T-cell (primary cell): ENCODE measurements around the gene SCAMP1. TPM values are rescaled to one million over a fixed set of nuclear protein-coding genes. Genes with fewer than 3 reads are reported as not detected.

ENCODE experiments used
- ATAC-seq, 4 experiments: fragments of 200-7000 bp in 3 of 4; fragments of 150-1000 bp in 1 of 4; cut with Tn5 transposase; replicated peaks in 1 of 4; 1 replicate in 3 of 4; 2 replicates in 1 of 4; pipeline ENCODE4 v1.10.0; 2021; ENCODE audit warnings: moderate library complexity in 3 of 4, mild to moderate bottlenecking in 2 of 4, moderate number of reproducible peaks in 1 of 4
- CTCF ChIA-PET, 2 donors: fragments of 300-600 bp; sonication (Branson Sonifier 250); formaldehyde crosslinking; loops; one replicate each; lab custom pipeline; 2022; ENCODE audit warnings: antibody characterized with exemption in 2 of 2; lab: Charles Lee
- POLR2A ChIA-PET, 2 donors: fragments of 300-600 bp; sonication (Branson Sonifier 250); formaldehyde crosslinking; loops; one replicate each; lab custom pipeline; 2022; ENCODE audit warnings: antibody characterized with exemption in 2 of 2; lab: Charles Lee
- DNase-seq, 35 experiments: peaks; one replicate each; pipeline versions ENCODE4 v3.0.0 to v3.0.0-alpha.2; 2013 to 2023
- H3K27ac ChIP-seq: one replicate; pipeline ENCODE4 v1.5.1; 2013; ENCODE audit warnings: low read length
- H3K27me3 ChIP-seq, 2 experiments: replicated peaks in 1 of 2; 1 replicate in 1 of 2; 2 replicates in 1 of 2; pipeline versions ENCODE4 v1.6.1 to v1.7.0; 2013; ENCODE audit warnings: low read length in 1 of 2, mixed read lengths in 1 of 2; ENCODE audit not compliant: control insufficient read depth in 2 of 2, insufficient read depth in 2 of 2; ENCODE audit errors: extremely low read depth in 1 of 2
- H3K36me3 ChIP-seq, 2 donors: 1 replicate in 1 of 2; 2 replicates in 1 of 2; pipeline versions ENCODE4 v1.6.1 to v1.7.0; 2013; ENCODE audit warnings: low read length in 1 of 2; ENCODE audit not compliant: control insufficient read depth in 2 of 2, insufficient read depth in 1 of 2; ENCODE audit errors: extremely low read depth in 1 of 2
- H3K4me1 ChIP-seq, 2 experiments: 1 replicate in 1 of 2; 2 replicates in 1 of 2; pipeline versions ENCODE4 v1.6.1 to v1.7.0; 2013; ENCODE audit warnings: low read length in 2 of 2, mixed read lengths in 1 of 2; ENCODE audit not compliant: insufficient read depth in 2 of 2, control insufficient read depth in 1 of 2; ENCODE audit errors: extremely low read depth in 1 of 2
- H3K4me3 ChIP-seq, 2 donors: 1 replicate in 1 of 2; 2 replicates in 1 of 2; pipeline versions ENCODE4 v1.5.1 to v1.7.0; 2013; ENCODE audit warnings: mild to moderate bottlenecking in 2 of 2, low read length in 1 of 2, moderate library complexity in 1 of 2; ENCODE audit not compliant: control insufficient read depth in 1 of 2; ENCODE audit errors: extremely low read depth in 1 of 2
- H3K9me3 ChIP-seq: 2 replicates; pipeline ENCODE4 v1.7.0; 2013
- H3K27ac Mint-ChIP-seq, 2 donors: one replicate each; pipeline ENCODE4 v1.8.0; 2020 to 2021; ENCODE audit warnings: mild to moderate bottlenecking in 2 of 2, mixed read lengths in 2 of 2
- H3K27me3 Mint-ChIP-seq, 2 donors: one replicate each; pipeline ENCODE4 v1.8.0; 2021 to 2022; ENCODE audit warnings: mixed read lengths in 2 of 2
- H3K36me3 Mint-ChIP-seq: one replicate; pipeline ENCODE4 v1.8.0; 2021; ENCODE audit warnings: mixed read lengths
- H3K4me1 Mint-ChIP-seq, 3 donors: one replicate each; pipeline ENCODE4 v1.8.0; 2020 to 2022; ENCODE audit warnings: mixed read lengths in 3 of 3, mild to moderate bottlenecking in 1 of 3
- H3K4me3 Mint-ChIP-seq, 3 donors: one replicate each; pipeline ENCODE4 v1.8.0; 2020 to 2022; ENCODE audit warnings: mild to moderate bottlenecking in 3 of 3, mixed read lengths in 3 of 3, moderate library complexity in 3 of 3
- H3K9me3 Mint-ChIP-seq, 3 donors: one replicate each; pipeline ENCODE4 v1.8.0; 2020 to 2022; ENCODE audit warnings: mixed read lengths in 3 of 3
- WGBS: methylation state at CpG from one replicate; pipeline ENCODE4 v1.1.5; 2013; ENCODE audit warnings: missing lambda C conversion rate; ENCODE audit not compliant: insufficient coverage; 5-methylcytosine and 5-hydroxymethylcytosine counted together
- total RNA-seq, 35 experiments: library from RNA in 6 of 35; stranded (reverse) in 6 of 35; fragments of 120-200 nt in 1 of 35; gene quantifications; one replicate each; pipeline versions ENCODE4 v1.2.1 to v1.2.4 and lab custom pipeline; 2013 to 2026

Gene SCAMP1
- total RNA-seq, 5 donors from 2014 or later (not counting 1 experiment from before 2014, with no cell fraction given) = 20.6 to 28.3 (median 22.2) TPM

DNA sequence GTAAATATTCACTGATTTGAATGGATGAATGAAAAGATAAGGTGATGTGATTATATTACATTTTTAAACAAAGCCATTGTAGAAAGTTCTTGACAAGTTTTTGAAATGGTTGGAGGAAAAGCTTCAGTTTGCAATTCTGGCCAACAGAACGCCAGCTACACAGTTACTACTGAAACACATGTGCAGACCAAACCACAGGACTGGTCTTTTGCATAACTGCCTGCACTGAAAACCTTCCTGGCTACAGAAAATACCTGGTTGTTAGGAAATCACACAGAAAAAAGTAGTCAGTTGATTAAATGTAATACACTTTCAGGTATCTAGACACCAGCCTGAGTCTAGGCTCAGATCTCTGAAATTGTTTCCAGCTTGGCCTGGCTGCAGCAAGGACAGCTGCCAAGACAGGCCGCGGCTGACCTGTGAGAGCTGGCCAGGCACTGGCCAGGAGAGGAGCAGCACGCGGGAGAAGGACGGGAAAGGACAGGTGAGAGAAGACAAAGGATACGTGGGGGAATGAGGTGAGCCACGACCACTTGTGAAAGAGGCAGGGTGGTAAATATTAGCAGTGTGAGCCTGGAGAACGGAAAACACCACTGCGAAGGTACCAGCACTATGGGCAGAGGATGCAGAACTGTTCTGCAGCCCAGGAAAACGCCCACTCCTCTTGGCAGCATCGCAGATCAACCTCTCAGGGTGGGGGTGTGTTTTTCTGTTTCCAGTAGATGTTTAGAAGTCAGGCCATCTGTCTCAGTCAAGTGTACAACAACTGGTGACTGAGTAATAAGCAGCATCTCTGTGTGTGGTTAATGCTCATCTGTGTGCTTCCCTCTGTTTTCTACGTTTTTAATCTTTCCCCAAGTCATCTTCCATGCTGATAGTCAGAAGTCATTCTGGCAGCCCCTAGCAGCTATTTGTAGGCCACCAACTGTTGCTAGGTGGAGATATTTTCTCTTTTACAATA, 137.4 kb downstream of the SCAMP1 start:
- CTCF ChIA-PET = no interaction called here
- H3K4me3 Mint-ChIP-seq = no peak overlapping the region

DNA sequence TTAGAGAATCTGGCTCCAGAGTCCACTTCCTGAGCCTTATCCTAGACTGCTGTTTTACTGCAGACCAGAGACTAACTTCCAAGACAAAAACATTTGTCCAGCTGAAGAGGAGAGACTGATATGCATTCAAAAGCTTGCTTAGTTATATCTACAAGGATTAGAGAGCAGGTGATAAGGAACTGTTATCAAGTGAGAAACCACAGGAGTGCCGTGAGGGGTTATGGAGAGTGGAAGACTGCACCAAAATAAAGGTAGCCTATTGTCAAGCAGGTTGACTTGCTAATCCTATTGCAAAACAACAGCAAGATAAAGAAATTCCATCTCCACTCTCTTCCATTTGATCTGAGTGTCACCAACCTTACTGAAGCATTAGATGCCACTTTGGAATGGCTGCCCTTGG, 139.1 kb downstream of the SCAMP1 start:
- Histone ChIP-seq H3K4me1 (no peaks in the 10 kb centered on the region), H3K4me3 (no peak overlapping the region), H3K36me3 (no peaks in the 10 kb centered on the region), H3K27ac (no peak overlapping the region), H3K9me3 (no peaks in the 10 kb centered on the region), H3K27me3 (peaks cover 0 to 19% of the 10 kb centered on the region in 2 experiments)
- WGBS = no CpG with 5 or more reads among the region's 1 CpG
- Mint-ChIP-seq H3K9me3 (no peaks in the 10 kb centered on the region), H3K4me1 (no peaks in the 10 kb centered on the region), H3K4me3 (no peak overlapping the region), H3K27me3 (peaks cover 53 to 61% of the 10 kb centered on the region in 2 donors), H3K36me3 (no peaks in the 10 kb centered on the region), H3K27ac (no peak overlapping the region)
- DNase-seq (no peak), ATAC-seq (no peak)
- POLR2A ChIA-PET = no interaction called here
- CTCF ChIA-PET = interaction anchor here in 1 of 2 donors (0.6 kb wide), 1 partner anchor 56 kb away, joined by 3 read pairs; no protein-coding TSS in a partner anchor

More for the DNA sequence above, 137.4 kb downstream of the SCAMP1 start:
- Mint-ChIP-seq H3K27me3 (peaks cover 49 to 51% of the 10 kb centered on the region in 2 donors), H3K9me3 (no peaks in the 10 kb centered on the region), H3K27ac (no peak overlapping the region), H3K36me3 (no peaks in the 10 kb centered on the region), H3K4me1 (no peaks in the 10 kb centered on the region)
- H3K36me3 ChIP-seq = no peaks in the 10 kb centered on the region
- peaks cover 0 to 14% of the 10 kb centered on the region in 2 experiments for H3K27me3 ChIP-seq
- H3K27ac ChIP-seq = no peak overlapping the region
- 58% methylated on average over 11 of the region's 13 CpGs for WGBS
- no peaks in the 10 kb centered on the region for H3K4me1 ChIP-seq
- POLR2A ChIA-PET = no interaction called here
- H3K9me3 ChIP-seq = no peaks in the 10 kb centered on the region
- H3K4me3 ChIP-seq = no peak overlapping the region
- no peak for ATAC-seq
- DNase-seq = no peak

DNA sequence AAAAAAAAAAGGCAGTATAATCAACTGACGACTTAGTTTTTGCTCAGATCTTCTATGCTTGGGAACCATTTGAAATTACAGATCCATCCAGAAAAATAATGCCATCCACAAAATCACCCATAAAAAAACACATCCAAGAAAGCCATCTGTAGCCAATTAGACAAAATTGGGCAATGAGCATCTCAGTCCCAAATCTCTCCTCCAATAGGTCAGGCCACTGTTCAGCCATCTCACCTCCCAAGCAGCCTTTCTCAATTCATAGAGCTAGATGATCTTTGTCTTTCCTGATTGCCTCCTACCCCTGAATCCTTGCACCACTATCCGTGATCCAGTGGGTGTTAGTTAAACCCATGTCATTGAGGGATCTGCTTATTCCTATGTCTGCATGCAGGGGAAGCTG, 139.6 kb downstream of the SCAMP1 start:
- H3K36me3 Mint-ChIP-seq = no peaks in the 10 kb centered on the region
- Histone ChIP-seq H3K27me3 (peaks cover 0 to 23% of the 10 kb centered on the region in 2 experiments), H3K36me3 (no peaks in the 10 kb centered on the region), H3K4me1 (no peaks in the 10 kb centered on the region), H3K9me3 (no peaks in the 10 kb centered on the region), H3K27ac (no peak overlapping the region), H3K4me3 (no peak overlapping the region)
- H3K9me3 Mint-ChIP-seq = no peaks in the 10 kb centered on the region
- peaks cover 56 to 61% of the 10 kb centered on the region in 2 donors for H3K27me3 Mint-ChIP-seq
- DNase-seq (no peak), ATAC-seq (no peak)
- no peaks in the 10 kb centered on the region for H3K4me1 Mint-ChIP-seq
- CTCF ChIA-PET = interaction anchor here in 1 of 2 donors (0.8 kb wide), 1 partner anchor 352 kb away, joined by 4 read pairs; no protein-coding TSS in a partner anchor
- no peak overlapping the region for H3K27ac Mint-ChIP-seq
- WGBS = no CpG with 5 or more reads among the region's 2 CpGs
- POLR2A ChIA-PET = no interaction called here
- no peak overlapping the region for H3K4me3 Mint-ChIP-seq

DNA sequence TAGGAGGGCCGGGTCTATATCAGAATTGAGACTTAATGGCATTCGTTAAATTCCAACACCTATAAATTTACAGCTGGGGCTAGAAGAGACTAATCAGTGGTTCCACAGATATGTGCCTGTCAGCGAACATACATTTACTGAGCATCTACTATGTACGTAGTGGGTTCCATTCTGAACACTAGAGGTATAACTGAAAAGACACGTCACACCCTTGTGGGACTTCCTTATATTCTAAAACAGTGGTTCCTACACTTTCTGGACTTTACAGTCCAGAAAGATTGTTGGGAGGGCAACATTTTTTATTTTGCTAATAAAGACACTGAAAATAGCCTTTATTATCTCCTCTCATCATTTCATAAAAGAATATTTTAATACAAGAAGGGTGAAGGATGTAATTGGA, 140.5 kb downstream of the SCAMP1 start:
- no peaks in the 10 kb centered on the region for H3K4me1 ChIP-seq
- H3K9me3 ChIP-seq = no peaks in the 10 kb centered on the region
- CTCF ChIA-PET = no interaction called here
- 100% methylated on average over 1 of the region's 5 CpGs for WGBS
- POLR2A ChIA-PET = no interaction called here
- H3K36me3 ChIP-seq = no peaks in the 10 kb centered on the region
- no peak overlapping the region for H3K27ac Mint-ChIP-seq
- H3K27ac ChIP-seq = no peak overlapping the region
- no peaks in the 10 kb centered on the region for H3K4me1 Mint-ChIP-seq
- ATAC-seq (no peak), DNase-seq (no peak)
- peaks cover 60 to 63% of the 10 kb centered on the region in 2 donors for H3K27me3 Mint-ChIP-seq
- H3K4me3 ChIP-seq = no peak overlapping the region
- H3K4me3 Mint-ChIP-seq = no peak overlapping the region
- H3K9me3 Mint-ChIP-seq = no peaks in the 10 kb centered on the region
- no peaks in the 10 kb centered on the region for H3K36me3 Mint-ChIP-seq
- peaks cover 0 to 23% of the 10 kb centered on the region in 2 experiments for H3K27me3 ChIP-seq

DNA sequence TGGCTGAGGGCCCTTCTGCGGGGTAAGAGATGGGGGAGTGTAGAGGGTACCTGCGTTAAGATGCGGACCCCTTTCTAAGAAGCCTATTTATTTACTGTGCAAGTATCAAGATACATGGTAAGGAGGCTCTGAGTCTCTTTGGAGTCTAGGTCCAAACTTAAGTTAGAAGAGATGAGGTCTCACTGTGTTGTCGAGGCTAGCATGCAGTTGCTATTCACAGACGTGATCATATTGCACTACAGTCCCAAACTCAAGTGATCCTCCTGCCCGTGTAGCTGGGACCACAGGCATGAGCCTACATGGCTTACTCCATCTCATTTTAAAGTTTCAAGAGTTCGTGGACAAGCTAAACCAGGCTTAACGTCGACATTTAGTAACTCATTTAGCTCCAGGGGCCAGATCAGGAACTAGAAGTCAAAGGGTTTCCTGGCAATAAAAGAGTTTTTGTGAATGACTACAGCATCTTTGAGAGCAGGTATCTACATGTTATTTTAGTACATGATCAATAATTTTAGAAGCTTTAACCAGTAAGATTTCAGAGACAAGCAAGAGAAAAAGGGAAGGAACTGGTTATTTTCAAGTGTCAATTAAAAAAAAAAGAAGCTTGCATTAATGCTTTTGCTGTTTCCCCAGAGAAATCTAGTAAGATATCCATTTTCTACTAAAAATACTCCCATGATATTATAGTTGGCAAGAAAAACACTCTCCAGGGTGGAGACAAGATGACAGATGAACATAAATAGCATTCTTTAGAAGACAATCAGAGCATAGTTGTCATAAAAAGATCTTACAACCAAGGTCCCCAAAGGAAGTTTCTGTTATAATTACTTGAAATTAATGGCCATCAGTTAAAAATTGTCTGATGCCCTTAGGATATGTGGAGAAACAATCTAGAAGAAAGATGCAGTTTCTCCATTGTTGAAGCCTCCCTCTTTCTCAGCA, 141.3 kb downstream of the SCAMP1 start:
- Histone ChIP-seq H3K4me1 (no peaks in the 10 kb centered on the region), H3K9me3 (no peaks in the 10 kb centered on the region), H3K36me3 (no peaks in the 10 kb centered on the region), H3K27me3 (peaks cover 0 to 23% of the 10 kb centered on the region in 2 experiments), H3K27ac (no peak overlapping the region), H3K4me3 (no peak overlapping the region)
- no peak for DNase-seq
- H3K4me1 Mint-ChIP-seq = no peaks in the 10 kb centered on the region
- WGBS = 64% methylated on average over 3 of the region's 9 CpGs
- ATAC-seq = no peak
- POLR2A ChIA-PET = no interaction called here
- no peak overlapping the region for H3K27ac Mint-ChIP-seq
- CTCF ChIA-PET = no interaction called here
- H3K4me3 Mint-ChIP-seq = no peak overlapping the region
- peaks cover 62 to 66% of the 10 kb centered on the region in 2 donors for H3K27me3 Mint-ChIP-seq
- no peaks in the 10 kb centered on the region for H3K9me3 Mint-ChIP-seq
- no peaks in the 10 kb centered on the region for H3K36me3 Mint-ChIP-seq
